DOHH2 (cell line): ENCODE data around the gene QPCTL.

Source experiments
- EZH2phosphoT487 ChIP-seq: fragments of 200-600 bp; sonication (generic); IDR thresholded peaks from 2 replicates; pipeline ENCODE4 v1.6.1; 2017; ENCODE audit warnings: borderline replicate concordance, mild to moderate bottlenecking, antibody characterized with exemption, low read length, moderate library complexity, mixed read lengths
- TF ChIP-seq, protein P1 (sequence below): fragments of 200-600 bp; sonication (generic); IDR thresholded peaks from one replicate; pipeline ENCODE4 v1.5.1; 2014; ENCODE audit warnings: antibody characterized with exemption, mild to moderate bottlenecking, low read depth, low read length; ENCODE audit not compliant: poor library complexity, severe bottlenecking

- TF ChIP-seq, protein P1, sequence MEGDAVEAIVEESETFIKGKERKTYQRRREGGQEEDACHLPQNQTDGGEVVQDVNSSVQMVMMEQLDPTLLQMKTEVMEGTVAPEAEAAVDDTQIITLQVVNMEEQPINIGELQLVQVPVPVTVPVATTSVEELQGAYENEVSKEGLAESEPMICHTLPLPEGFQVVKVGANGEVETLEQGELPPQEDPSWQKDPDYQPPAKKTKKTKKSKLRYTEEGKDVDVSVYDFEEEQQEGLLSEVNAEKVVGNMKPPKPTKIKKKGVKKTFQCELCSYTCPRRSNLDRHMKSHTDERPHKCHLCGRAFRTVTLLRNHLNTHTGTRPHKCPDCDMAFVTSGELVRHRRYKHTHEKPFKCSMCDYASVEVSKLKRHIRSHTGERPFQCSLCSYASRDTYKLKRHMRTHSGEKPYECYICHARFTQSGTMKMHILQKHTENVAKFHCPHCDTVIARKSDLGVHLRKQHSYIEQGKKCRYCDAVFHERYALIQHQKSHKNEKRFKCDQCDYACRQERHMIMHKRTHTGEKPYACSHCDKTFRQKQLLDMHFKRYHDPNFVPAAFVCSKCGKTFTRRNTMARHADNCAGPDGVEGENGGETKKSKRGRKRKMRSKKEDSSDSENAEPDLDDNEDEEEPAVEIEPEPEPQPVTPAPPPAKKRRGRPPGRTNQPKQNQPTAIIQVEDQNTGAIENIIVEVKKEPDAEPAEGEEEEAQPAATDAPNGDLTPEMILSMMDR = no peak
- TF ChIP-seq EZH2phosphoT487 = no peak
These were observed 37.4 kb upstream of the QPCTL start for GRCh38 chr19:45655073-45655472.
